Measurements from ENCODE around the gene MPC1L.
A peak's percentile ranks its signal among the peaks of the same experiment; 100 is the strongest.

The MPC1L gene

DNA sequence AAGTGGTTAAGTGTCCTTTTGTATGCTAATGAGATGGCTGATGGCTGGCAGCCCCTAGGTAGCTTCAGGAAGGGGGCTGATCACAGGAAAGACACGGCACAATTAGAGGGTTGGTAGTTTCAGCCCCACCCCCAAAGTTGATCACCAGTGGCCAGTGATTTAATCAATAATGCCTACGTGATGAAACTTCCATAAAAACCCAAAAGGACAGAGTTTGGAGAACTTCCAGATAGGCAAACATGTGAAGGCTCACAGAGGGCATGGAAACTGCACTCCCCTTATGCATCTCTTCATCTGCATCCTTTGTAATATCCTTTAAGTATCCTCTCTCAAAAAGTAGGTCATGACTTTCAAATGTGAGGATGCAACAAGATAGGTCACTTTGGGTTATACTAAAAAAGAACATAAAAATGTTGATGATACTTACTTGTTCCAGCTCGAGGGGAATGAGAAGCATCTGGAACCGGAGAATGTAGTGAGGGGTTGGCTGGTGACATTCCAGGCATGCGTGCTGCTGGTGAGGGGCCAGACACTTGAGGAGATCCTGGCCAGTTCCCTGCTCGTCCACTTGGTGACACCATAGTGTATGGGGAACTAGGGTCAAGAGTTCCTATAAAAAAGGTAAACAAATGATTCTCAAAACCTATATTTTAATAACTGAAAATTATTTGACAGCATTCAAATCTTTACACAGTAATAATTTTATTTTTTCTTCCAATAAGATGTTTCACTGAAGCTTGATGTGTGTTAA lies 40.8 kb downstream of the MPC1L start:
- no peak overlapping the region for H2AK5ac ChIP-seq (ENCODE audit: low read length)
- H2BK5ac ChIP-seq (ENCODE audit: low read length): no peak overlapping the region
- no peak overlapping the region for H3K4ac ChIP-seq (ENCODE audit: low read depth, low read length)
- H3K4me1 ChIP-seq (ENCODE audit: control insufficient read depth, low read depth, low read length): no peaks in the 10 kb centered on the region
- no peaks in the 10 kb centered on the region for H3K79me1 ChIP-seq (ENCODE audit: low read length)
- peak; percentile 78 for DNase-seq
- no peak overlapping the region for H4K8ac ChIP-seq (ENCODE audit: low read depth, low read length)
- H3K18ac ChIP-seq (ENCODE audit: low read length): no peak overlapping the region
- no peak overlapping the region for H3K56ac ChIP-seq (ENCODE audit: low read length)
- H3K4me2 ChIP-seq (ENCODE audit: low read length): no peak overlapping the region
- no peaks in the 10 kb centered on the region for H3K27me3 ChIP-seq (ENCODE audit: insufficient read depth, low read length, poor library complexity)
- no peak overlapping the region for H3K9ac ChIP-seq (ENCODE audit: low read length)
- no peak overlapping the region for H3K23ac ChIP-seq (ENCODE audit: low read length)
- H2BK120ac ChIP-seq (ENCODE audit: low read depth, low read length): no peak overlapping the region
- no peak overlapping the region for H3K4me3 ChIP-seq (ENCODE audit: low read length)
- H2BK15ac ChIP-seq (replicated peaks; ENCODE audit: low read depth): no peak overlapping the region
- H3K36me3 ChIP-seq (ENCODE audit: control insufficient read depth, insufficient read depth, low read length): no peaks in the 10 kb centered on the region
- WGBS (ENCODE audit: extremely low coverage, insufficient coverage, low lambda C conversion rate): no CpG with 5 or more reads among the region's 6 CpGs
- H3K27ac ChIP-seq (ENCODE audit: low read depth, low read length): no peak overlapping the region
- H3K79me2 ChIP-seq (ENCODE audit: control insufficient read depth, insufficient read depth, low read length): no peaks in the 10 kb centered on the region
- no peak overlapping the region for H4K5ac ChIP-seq (ENCODE audit: low read length)

DNA sequence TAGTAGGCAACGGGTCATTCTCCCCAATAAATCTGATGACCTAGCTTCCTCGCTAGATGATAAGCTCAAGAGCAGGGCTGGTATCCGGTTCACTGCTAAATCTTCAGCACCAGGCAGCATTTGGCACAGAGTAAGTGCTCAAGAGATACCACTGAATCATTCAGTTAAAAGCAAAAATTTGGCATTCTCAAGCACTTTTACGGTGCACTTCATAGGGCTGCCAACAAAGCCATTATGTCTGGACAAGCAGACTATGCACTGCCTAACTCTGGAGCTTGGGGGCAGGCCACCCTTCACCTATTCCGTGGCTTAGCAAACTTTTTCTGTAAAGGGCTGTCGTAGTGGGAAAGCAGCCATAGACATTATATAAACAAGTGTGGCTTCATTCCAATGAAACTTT lies 47.9 kb downstream of the MPC1L start:
- H4K5ac ChIP-seq (ENCODE audit: low read length): no peak overlapping the region
- no peak overlapping the region for H3K18ac ChIP-seq (ENCODE audit: low read length)
- no peak overlapping the region for H4K8ac ChIP-seq (ENCODE audit: low read depth, low read length)
- no peak for DNase-seq
- H2BK5ac ChIP-seq (ENCODE audit: low read length): no peak overlapping the region
- H2AK5ac ChIP-seq (ENCODE audit: low read length): no peak overlapping the region
- no peaks in the 10 kb centered on the region for H3K36me3 ChIP-seq (ENCODE audit: control insufficient read depth, insufficient read depth, low read length)
- no peak overlapping the region for H3K4me3 ChIP-seq (ENCODE audit: low read length)
- H3K9ac ChIP-seq (ENCODE audit: low read length): no peak overlapping the region
- no peaks in the 10 kb centered on the region for H3K79me2 ChIP-seq (ENCODE audit: control insufficient read depth, insufficient read depth, low read length)
- H3K79me1 ChIP-seq (ENCODE audit: low read length): no peaks in the 10 kb centered on the region
- H2BK15ac ChIP-seq (replicated peaks; ENCODE audit: low read depth): no peak overlapping the region
- H3K4ac ChIP-seq (ENCODE audit: low read depth, low read length): no peak overlapping the region
- H3K27me3 ChIP-seq (ENCODE audit: insufficient read depth, low read length, poor library complexity): no peaks in the 10 kb centered on the region
- H3K56ac ChIP-seq (ENCODE audit: low read length): no peak overlapping the region
- WGBS (ENCODE audit: extremely low coverage, insufficient coverage, low lambda C conversion rate): no CpG with 5 or more reads among the region's 6 CpGs
- no peak overlapping the region for H3K23ac ChIP-seq (ENCODE audit: low read length)
- no peak overlapping the region for H3K27ac ChIP-seq (ENCODE audit: low read depth, low read length)
- H2BK120ac ChIP-seq (ENCODE audit: low read depth, low read length): no peak overlapping the region
- H3K4me2 ChIP-seq (ENCODE audit: low read length): no peak overlapping the region
- H3K4me1 ChIP-seq (ENCODE audit: control insufficient read depth, low read depth, low read length): no peaks in the 10 kb centered on the region
